Measurements from ENCODE around the gene GATA1.

DNA sequence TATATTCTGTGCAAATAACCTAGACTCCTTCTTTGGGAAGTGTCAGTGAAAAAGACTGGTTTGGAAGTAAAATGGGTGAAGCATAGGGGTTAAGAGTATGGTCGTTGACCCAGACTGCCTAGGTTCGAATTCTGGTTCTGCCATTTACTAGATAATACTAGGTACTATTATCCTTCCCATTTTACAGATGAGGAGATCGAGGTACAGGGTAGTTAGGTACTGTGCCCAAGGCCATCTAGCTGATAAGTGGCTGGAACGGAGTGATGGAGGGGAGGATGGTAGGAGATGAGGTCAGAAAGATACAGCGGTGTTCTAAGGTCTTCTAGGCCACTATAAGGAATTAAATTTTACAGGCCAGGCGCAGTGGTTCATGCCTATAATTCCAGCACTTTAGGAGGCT, 13.8 kb upstream of the GATA1 start:
- TF ChIP-seq GATA3 (IDR thresholded peaks at IDR 0.05; ENCODE audit: low read depth, low read length), result no peak
- no peak for TF ChIP-seq GATA2 (IDR thresholded peaks at IDR 0.05; ENCODE audit: low read depth, low read length)

All from SH-SY5Y (cell line).